SK-N-SH (cell line): Measurements from ENCODE around the gene AUTS2.

ENCODE experiments used
- CHD2 ChIP-seq: fragments of 150-350 bp; IDR thresholded peaks from 2 replicates; pipeline ENCODE4 v1.6.1; 2018; ENCODE audit warnings: low read length; ENCODE audit not compliant: partially characterized antibody
- CTCF ChIP-seq: fragments of 200-600 bp; sonication (generic); IDR thresholded peaks from 2 replicates; pipeline ENCODE4 v1.6.1; 2017; ENCODE audit warnings: antibody characterized with exemption, mild to moderate bottlenecking, moderate library complexity
- EZH2phosphoT487 ChIP-seq: fragments of 200-600 bp; sonication (generic); IDR thresholded peaks from 2 replicates; pipeline ENCODE4 v1.6.1; 2017; ENCODE audit warnings: low read depth, mixed run types, mild to moderate bottlenecking, antibody characterized with exemption, moderate library complexity, borderline replicate concordance
- JUND ChIP-seq: IDR thresholded peaks from 2 replicates; pipeline ENCODE4 v1.4.0; 2012
- NFIC ChIP-seq: IDR thresholded peaks from 2 replicates; pipeline ENCODE4 v1.4.0; 2012; ENCODE audit warnings: borderline replicate concordance
- TAF1 ChIP-seq: IDR thresholded peaks from 2 replicates; pipeline ENCODE4 v1.6.1; 2012; ENCODE audit warnings: low read depth, mild to moderate bottlenecking, low read length, moderate library complexity, borderline replicate concordance
- TEAD4 ChIP-seq: IDR thresholded peaks from 2 replicates; pipeline ENCODE4 v1.4.0; 2012; ENCODE audit warnings: mild to moderate bottlenecking, borderline replicate concordance; ENCODE audit not compliant: insufficient read depth
- USF1 ChIP-seq: IDR thresholded peaks from 2 replicates; pipeline ENCODE4 v1.4.0; 2012; ENCODE audit warnings: low read depth, borderline replicate concordance

GRCh38 chr7:70701477-70701876 lies 1103.2 kb downstream of the AUTS2 start:
- no peak for TF ChIP-seq TAF1
- no peak for TF ChIP-seq CHD2
- no peak for TF ChIP-seq TEAD4
- TF ChIP-seq CTCF: no peak
- TF ChIP-seq USF1: no peak
- no peak for TF ChIP-seq JUND
- TF ChIP-seq NFIC: no peak
- TF ChIP-seq EZH2phosphoT487: no peak
